Activated CD4-positive, alpha-beta T cell treated with anti-CD3 and anti-CD28 coated beads for 36 hours (primary cell): ENCODE results near the gene NBAS. TPM values are rescaled to one million over a fixed set of nuclear protein-coding genes. Genes with fewer than 3 reads are reported as not detected.
"Not testable (repeated sequence)": the region's sequence is repeated elsewhere in the genome, so short reads cannot be mapped to it uniquely, and the experiment has no call there.

Experiments used
- ATAC-seq: fragments of 200-7000 bp; cut with Tn5 transposase; one replicate; pipeline ENCODE4 v1.10.0; 2021; ENCODE audit warnings: mild to moderate bottlenecking, moderate library complexity
- CTCF ChIA-PET: fragments of 350-600 bp; sonication (Branson Sonifier 250); formaldehyde crosslinking; loops from one replicate; lab custom pipeline; 2021; ENCODE audit warnings: antibody characterized with exemption; lab: Charles Lee
- POLR2A ChIA-PET: fragments of 350-600 bp; sonication (Branson Sonifier 250); formaldehyde crosslinking; loops from one replicate; lab custom pipeline; 2021; ENCODE audit warnings: antibody characterized with exemption, inconsistent platforms; lab: Charles Lee
- DNase-seq: peaks from one replicate; pipeline ENCODE4 v3.0.0-alpha.2; 2020
- H3K27ac Mint-ChIP-seq: one replicate; pipeline ENCODE4 v1.8.0; 2021; ENCODE audit warnings: mixed read lengths
- H3K27me3 Mint-ChIP-seq: one replicate; pipeline ENCODE4 v1.8.0; 2021; ENCODE audit warnings: mixed read lengths
- H3K36me3 Mint-ChIP-seq: one replicate; pipeline ENCODE4 v1.8.0; 2021; ENCODE audit warnings: low read depth, mixed read lengths
- H3K4me1 Mint-ChIP-seq: one replicate; pipeline ENCODE4 v1.8.0; 2021; ENCODE audit warnings: mixed read lengths
- H3K4me3 Mint-ChIP-seq: one replicate; pipeline ENCODE4 v1.8.0; 2021; ENCODE audit warnings: mild to moderate bottlenecking, moderate library complexity, mixed read lengths
- H3K9me3 Mint-ChIP-seq: one replicate; pipeline ENCODE4 v1.8.0; 2021; ENCODE audit warnings: low read depth, mixed read lengths
- intact Hi-C, 2 experiments: fragments of 100-400 bp; cut with DNase I in 1 of 2; cut with micrococcal nuclease in 1 of 2; formaldehyde crosslinking; loops; one replicate each; pipeline versions ENCODE4 v1.14.2 to v1.15.1; 2022 to 2024; cut with DNase I, micrococcal nuclease
- total RNA-seq, 2 experiments: library from RNA; stranded (reverse); gene quantifications; one replicate each; pipeline ENCODE4 v1.2.3, GENCODE V29; 2021

NBAS gene
- total RNA-seq, 2 experiments from 2014 or later = 38.1 to 44.3 TPM

DNA sequence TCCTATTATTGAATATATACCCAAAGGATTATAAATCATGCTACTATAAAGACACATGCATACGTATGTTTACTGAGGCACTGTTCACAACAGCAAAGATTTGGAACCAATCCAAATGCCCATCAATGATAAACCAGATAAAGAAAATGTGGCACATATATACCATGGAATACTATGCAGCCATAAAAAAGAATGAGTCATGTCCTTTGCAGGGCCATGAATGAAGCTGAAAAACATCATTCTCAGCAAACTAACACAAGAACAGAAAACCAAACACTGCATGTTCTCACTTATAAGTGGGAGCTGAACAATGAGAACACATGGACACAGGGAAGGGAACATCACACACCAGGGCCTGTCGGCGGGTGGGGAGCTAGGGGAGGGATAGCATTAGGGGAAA lies 310.2 kb downstream of the NBAS start:
- DNase-seq, H3K9me3 Mint-ChIP-seq, ATAC-seq, H3K27me3 Mint-ChIP-seq, H3K27ac Mint-ChIP-seq, intact Hi-C loops, H3K4me1 Mint-ChIP-seq, POLR2A ChIA-PET, H3K4me3 Mint-ChIP-seq: not testable (repeated sequence)
- CTCF ChIA-PET = interaction anchor here (1.2 kb wide), 1 partner anchor 71 kb away, joined by 3 read pairs; no protein-coding TSS in a partner anchor
- peaks cover 35% of the 10 kb centered on the region for H3K36me3 Mint-ChIP-seq

DNA sequence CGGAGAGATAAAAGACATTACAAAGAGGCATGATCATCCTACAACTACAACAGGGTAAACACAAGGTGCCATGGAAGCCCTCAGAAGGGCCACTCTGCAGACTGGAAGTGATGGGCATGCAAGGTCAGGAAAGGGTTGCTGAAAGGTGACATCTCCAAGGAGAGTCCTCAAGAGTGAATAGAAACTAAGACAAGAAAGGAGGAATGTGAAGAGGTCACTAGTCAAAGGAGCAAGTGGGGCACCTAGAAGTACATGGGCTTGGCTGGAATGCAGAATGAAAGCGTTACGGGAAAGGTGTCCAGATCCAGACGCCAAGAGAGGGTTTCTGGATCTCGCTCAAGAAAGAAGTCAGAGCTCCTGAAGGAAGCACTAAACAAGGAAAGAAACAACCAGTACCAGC lies 314.3 kb downstream of the NBAS start:
- Mint-ChIP-seq H3K4me1 (peaks cover 8% of the 10 kb centered on the region), H3K4me3 (no peak overlapping the region)
- POLR2A ChIA-PET = no interaction called here

DNA sequence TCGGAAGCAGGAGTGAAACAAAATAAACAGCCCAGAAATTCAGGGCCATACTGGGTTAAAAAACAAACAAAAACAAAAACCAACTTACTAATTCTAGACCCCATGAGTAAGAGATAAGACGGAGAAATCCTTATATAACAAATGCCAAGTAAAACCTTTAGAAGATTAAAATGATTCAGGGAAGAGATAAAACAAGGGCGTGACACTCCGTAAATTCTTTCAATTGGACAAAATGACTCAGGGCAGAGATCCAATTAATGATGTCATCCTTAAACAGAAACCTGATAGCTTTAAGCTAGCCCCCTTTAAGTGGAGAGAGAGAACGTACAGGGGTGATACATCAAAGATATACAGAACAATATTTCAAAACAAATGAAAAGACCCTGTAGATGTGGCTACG lies 317.4 kb downstream of the NBAS start:
- DNase-seq = no peak
- Mint-ChIP-seq H3K4me3 (no peak overlapping the region), H3K9me3 (no peaks in the 10 kb centered on the region), H3K36me3 (peaks cover 9% of the 10 kb centered on the region), H3K27me3 (no peaks in the 10 kb centered on the region), H3K4me1 (peaks cover 8% of the 10 kb centered on the region), H3K27ac (no peak overlapping the region)
- intact Hi-C loops = no loop called here
- ChIA-PET CTCF (no interaction called here), POLR2A (no interaction called here)
- no peak for ATAC-seq

More for the DNA sequence above, 314.3 kb downstream of the NBAS start:
- peaks cover 31% of the 10 kb centered on the region for H3K36me3 Mint-ChIP-seq
- no peak for DNase-seq
- intact Hi-C loops = no loop called here
- H3K27ac Mint-ChIP-seq = no peak overlapping the region
- H3K9me3 Mint-ChIP-seq = peaks cover 4% of the 10 kb centered on the region
- no peaks in the 10 kb centered on the region for H3K27me3 Mint-ChIP-seq
- CTCF ChIA-PET = no interaction called here
- ATAC-seq = no peak

DNA sequence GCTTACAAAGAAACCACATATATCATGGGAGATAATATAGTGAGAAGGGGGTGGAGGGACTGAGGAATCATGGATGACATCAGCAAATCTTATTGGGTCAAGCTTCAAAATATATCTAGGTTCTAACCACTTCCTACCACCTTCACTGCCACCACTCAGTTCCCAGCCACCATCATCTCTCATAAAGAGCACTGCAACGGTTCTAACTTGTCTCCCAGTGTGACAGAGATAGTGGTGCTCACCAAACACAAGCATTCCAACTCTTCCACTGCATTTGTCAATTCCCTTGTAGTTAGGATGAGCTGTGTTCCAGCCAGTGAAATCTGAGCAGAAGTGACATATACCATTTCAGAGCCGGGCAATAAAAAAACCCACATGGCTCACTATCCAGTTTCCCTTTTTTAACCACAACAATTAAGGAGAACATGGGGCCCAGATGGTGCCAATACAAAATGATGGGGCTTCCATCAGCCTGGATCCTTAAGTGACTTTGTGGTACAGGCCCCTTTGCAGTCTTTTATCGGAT lies 318.1 kb downstream of the NBAS start:
- Mint-ChIP-seq H3K27ac (no peak overlapping the region), H3K36me3 (peaks cover 11% of the 10 kb centered on the region), H3K27me3 (no peaks in the 10 kb centered on the region), H3K9me3 (no peaks in the 10 kb centered on the region), H3K4me1 (peaks cover 8% of the 10 kb centered on the region), H3K4me3 (no peak overlapping the region)
- no peak for DNase-seq
- ATAC-seq = no peak
- POLR2A ChIA-PET = no interaction called here
- intact Hi-C loops = no loop called here
- CTCF ChIA-PET = no interaction called here

DNA sequence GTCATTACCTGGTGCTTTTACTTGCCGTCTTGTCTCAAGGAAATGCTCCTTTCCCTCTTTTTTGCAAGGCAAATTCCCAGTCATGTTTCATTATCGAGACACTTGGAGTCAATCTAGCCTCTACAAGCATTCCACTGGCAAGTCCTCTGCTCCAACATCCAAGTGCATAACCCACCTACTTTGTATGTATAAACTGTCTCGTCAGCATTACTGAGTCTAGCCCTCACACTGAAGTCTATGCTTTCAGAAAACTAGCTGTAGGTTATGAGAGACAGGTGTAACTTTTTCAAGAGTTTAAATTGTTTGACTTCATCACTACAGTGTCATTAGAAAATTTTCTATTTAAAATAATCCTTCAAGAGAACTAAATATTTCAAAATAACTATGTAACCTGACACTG lies 319.2 kb downstream of the NBAS start:
- Mint-ChIP-seq H3K9me3 (no peaks in the 10 kb centered on the region), H3K36me3 (peaks cover 12% of the 10 kb centered on the region), H3K4me3 (no peak overlapping the region), H3K4me1 (peaks cover 8% of the 10 kb centered on the region), H3K27ac (no peak overlapping the region), H3K27me3 (no peaks in the 10 kb centered on the region)
- ChIA-PET CTCF (interaction anchor here (0.5 to 0.7 kb wide), 2 partner anchors 33 to 368 kb away, joined by 3 read pairs; no protein-coding TSS in a partner anchor), POLR2A (no interaction called here)
- no peak for ATAC-seq
- no peak for DNase-seq
- intact Hi-C loops = no loop called here

DNA sequence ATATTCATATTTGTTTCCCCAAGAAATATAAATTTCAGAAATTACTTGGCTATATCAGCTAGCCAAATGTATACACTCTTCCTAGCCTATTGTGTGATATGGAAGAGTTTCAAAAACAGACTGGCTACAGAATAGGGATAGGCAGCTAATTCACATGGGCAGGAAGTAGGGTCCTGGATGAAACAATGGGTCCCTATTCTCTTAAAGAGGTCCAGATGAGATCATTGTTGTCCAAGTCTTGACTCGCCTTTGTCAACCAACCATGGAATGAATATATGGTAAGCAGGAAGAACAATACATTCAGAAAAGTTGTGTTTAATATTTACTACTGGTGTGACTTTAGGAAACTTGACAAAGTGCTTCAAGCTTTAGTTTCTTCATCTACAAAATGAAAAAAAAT lies 319.9 kb downstream of the NBAS start:
- Mint-ChIP-seq H3K4me3 (no peak overlapping the region), H3K4me1 (peaks cover 8% of the 10 kb centered on the region), H3K9me3 (no peaks in the 10 kb centered on the region), H3K27me3 (no peaks in the 10 kb centered on the region), H3K36me3 (peaks cover 13% of the 10 kb centered on the region), H3K27ac (no peak overlapping the region)
- DNase-seq = no peak
- intact Hi-C loops = no loop called here
- ATAC-seq = no peak
- POLR2A ChIA-PET = no interaction called here
- CTCF ChIA-PET = no interaction called here

DNA sequence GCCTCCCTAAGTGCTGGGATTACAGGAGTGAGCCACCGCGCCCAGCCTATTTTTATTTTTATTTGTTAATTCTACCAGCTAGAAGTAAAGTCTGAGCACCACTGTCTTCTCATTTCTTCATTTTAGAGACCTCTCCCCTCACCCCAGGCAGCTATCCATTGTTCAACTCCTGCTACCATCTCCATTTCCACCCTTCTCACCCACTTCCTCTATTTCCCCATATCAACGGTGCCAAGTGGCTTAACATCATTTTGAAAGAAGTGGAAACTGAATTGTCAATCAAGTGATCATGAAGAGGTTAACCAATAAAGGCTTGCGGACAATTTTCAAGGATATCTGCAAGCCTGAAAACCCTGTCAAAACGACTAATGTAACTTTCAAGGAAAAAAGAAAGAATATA lies 323.1 kb downstream of the NBAS start:
- Mint-ChIP-seq H3K36me3 (peaks cover 16% of the 10 kb centered on the region), H3K4me3 (no peak overlapping the region), H3K9me3 (no peaks in the 10 kb centered on the region), H3K27ac (no peak overlapping the region), H3K4me1 (peaks cover 4% of the 10 kb centered on the region), H3K27me3 (no peaks in the 10 kb centered on the region)
- DNase-seq = no peak
- POLR2A ChIA-PET = no interaction called here
- CTCF ChIA-PET = interaction anchor here (0.6 kb wide), 1 partner anchor 46 kb away, joined by 5 read pairs; no protein-coding TSS in a partner anchor
- no peak for ATAC-seq
- intact Hi-C loops = no loop called here

DNA sequence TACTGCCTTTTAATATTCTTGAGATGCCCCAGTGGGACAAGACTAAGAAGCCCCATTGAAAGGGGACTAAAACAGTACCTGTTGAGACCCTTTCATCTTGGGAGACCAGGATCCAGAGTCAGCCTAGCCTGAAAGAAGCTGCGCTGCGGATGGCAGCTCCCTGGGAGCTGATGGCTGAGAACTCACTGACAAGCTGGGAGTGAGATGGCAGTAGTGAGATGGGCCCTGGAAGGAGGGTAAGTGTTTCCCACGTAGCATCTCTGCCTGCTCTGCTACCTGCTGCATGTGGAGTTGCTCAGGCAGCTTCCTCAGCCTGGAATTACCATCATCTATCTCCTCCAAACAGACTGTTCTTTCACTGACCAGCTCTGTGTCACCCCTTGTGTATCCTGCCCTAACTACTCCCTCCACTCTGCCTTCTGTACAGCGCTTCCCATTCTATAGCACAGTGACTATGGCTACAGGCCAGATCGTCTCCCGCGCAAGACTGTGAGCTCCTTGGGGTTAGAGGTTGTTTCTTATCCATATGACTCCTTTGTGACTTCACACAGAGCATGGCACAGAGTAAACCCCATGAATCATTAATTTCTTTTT lies 330.4 kb downstream of the NBAS start:
- Mint-ChIP-seq H3K4me1 (no peaks in the 10 kb centered on the region), H3K9me3 (no peaks in the 10 kb centered on the region), H3K36me3 (peaks cover 42% of the 10 kb centered on the region), H3K4me3 (no peak overlapping the region), H3K27ac (no peak overlapping the region), H3K27me3 (no peaks in the 10 kb centered on the region)
- ATAC-seq (no peak), DNase-seq (no peak)
- intact Hi-C loops = no loop called here
- CTCF ChIA-PET = no interaction called here
- POLR2A ChIA-PET = no interaction called here

DNA sequence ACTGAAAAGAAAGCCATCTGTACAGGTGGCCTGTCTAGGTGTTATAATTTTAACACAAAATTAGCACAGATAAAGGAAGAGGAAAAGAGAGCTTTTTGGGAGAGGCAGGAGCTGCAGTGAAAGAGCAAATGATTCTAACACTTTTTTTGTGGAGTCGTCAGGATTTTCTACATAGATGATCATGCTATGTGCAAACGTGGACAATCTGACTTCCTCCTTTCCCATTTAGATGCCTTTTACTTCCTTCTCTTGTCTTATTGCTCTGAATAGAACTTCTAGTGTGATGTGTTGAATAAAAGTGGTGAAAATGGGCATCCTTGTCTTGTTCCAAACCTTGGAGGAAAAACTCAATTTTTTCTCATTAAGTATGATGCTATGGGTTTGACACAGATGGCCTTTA lies 334.5 kb downstream of the NBAS start:
- intact Hi-C loops = no loop called here
- no peaks in the 10 kb centered on the region for H3K4me1 Mint-ChIP-seq
- no peak overlapping the region for H3K4me3 Mint-ChIP-seq
- no peaks in the 10 kb centered on the region for H3K27me3 Mint-ChIP-seq
- no peak overlapping the region for H3K27ac Mint-ChIP-seq
- H3K9me3 Mint-ChIP-seq = no peaks in the 10 kb centered on the region
- DNase-seq (no peak), ATAC-seq (no peak)
- CTCF ChIA-PET = no interaction called here
- H3K36me3 Mint-ChIP-seq = peaks cover 45% of the 10 kb centered on the region
- POLR2A ChIA-PET = no interaction called here

DNA sequence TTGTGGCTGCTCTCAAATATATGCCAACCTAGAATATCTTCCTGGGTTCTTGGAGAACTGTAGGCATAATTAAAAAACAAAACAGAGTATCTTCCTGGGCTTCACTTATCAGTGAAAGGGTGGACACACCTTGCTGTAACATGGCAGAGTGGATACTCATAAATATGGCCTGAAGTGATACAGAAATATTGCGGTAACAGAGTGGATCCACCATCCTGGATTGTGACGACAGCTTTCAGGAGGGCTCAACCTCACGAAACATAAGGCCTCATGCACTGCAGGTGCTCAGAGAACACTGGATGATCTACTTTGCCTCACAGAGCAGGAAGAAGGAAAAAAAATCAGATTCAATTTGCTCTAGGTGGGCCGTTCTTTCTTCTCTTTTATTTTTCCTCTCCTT lies 336.0 kb downstream of the NBAS start:
- H3K4me1 Mint-ChIP-seq = no peaks in the 10 kb centered on the region
- intact Hi-C loops = no loop called here
- peaks cover 38% of the 10 kb centered on the region for H3K36me3 Mint-ChIP-seq
- no peak overlapping the region for H3K4me3 Mint-ChIP-seq
- ChIA-PET POLR2A (no interaction called here), CTCF (no interaction called here)
- H3K27ac Mint-ChIP-seq = no peak overlapping the region
- DNase-seq (no peak), ATAC-seq (no peak)
- no peaks in the 10 kb centered on the region for H3K27me3 Mint-ChIP-seq
- no peaks in the 10 kb centered on the region for H3K9me3 Mint-ChIP-seq

DNA sequence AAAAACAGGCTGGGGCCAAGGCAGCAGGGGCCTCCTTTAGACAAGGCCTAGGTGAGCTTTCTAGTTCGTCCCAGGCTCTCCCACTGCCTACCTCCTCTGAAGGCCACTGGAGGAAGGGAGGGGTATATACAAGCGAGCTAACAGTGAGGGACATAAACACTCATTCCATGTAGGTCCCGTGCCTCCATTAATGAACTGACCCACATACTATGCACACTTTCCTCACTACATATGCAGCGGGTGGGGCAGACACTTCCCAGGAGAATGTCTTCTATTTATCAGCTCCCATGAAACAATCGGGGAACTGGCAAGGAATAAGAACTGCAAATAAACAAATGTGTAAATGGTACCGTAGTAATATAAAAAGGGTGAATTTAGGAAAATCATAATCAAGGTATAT lies 336.5 kb downstream of the NBAS start:
- H3K4me3 Mint-ChIP-seq = no peak overlapping the region
- H3K27ac Mint-ChIP-seq = no peak overlapping the region
- no peak for ATAC-seq
- DNase-seq = no peak
- peaks cover 35% of the 10 kb centered on the region for H3K36me3 Mint-ChIP-seq
- no peaks in the 10 kb centered on the region for H3K27me3 Mint-ChIP-seq
- intact Hi-C loops = no loop called here
- POLR2A ChIA-PET = no interaction called here
- no peaks in the 10 kb centered on the region for H3K4me1 Mint-ChIP-seq
- CTCF ChIA-PET = no interaction called here
- H3K9me3 Mint-ChIP-seq = no peaks in the 10 kb centered on the region

DNA sequence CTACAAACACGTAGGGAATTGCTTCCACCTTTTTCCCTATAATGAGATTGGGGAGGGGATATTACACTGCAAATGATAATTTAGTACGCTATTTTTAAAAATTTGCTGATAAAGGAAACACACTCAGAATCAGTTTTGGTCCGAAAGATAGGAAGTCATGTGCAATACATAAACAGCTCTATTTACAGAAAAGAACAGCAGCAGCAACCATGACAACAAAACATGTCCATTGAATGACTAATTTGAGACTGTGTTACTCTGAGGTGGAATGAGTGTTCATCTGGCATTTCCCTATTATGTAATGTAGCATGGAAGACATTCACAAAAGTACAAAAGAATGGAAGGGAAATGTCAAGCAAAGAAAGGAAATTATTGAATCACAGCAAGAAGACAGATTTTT lies 337.2 kb downstream of the NBAS start:
- H3K27ac Mint-ChIP-seq = no peak overlapping the region
- DNase-seq = no peak
- ATAC-seq = no peak

More for the DNA sequence above, 337.2 kb downstream of the NBAS start:
- H3K4me1 Mint-ChIP-seq = no peaks in the 10 kb centered on the region
- POLR2A ChIA-PET = interaction anchor here (0.5 kb wide), 1 partner anchor 782 kb away, joined by 4 read pairs; no protein-coding TSS in a partner anchor
- peaks cover 33% of the 10 kb centered on the region for H3K36me3 Mint-ChIP-seq
- no peaks in the 10 kb centered on the region for H3K9me3 Mint-ChIP-seq
- no peak overlapping the region for H3K4me3 Mint-ChIP-seq
- H3K27me3 Mint-ChIP-seq = no peaks in the 10 kb centered on the region
- intact Hi-C loops = no loop called here
- CTCF ChIA-PET = no interaction called here
